ENCODE results near the gene STARD13. TPM values are rescaled to one million over a fixed set of nuclear protein-coding genes. Genes with fewer than 3 reads are reported as not detected.

STARD13 gene
- total RNA-seq, 2 donors from 2014 or later: 43.9 to 47.1 TPM

- ATAC-seq (ENCODE audit: insufficient number of reproducible peaks, low FRiP score, low read depth) (no peak), DNase-seq (ENCODE audit: low spot score) (no peak)
- Histone ChIP-seq H3K9me3 (no peaks in the 10 kb centered on the region), H3K4me3 (no peak overlapping the region), H3K27me3 (replicated peaks; ENCODE audit: insufficient read depth) (no peaks in the 10 kb centered on the region), H3K27ac (no peak overlapping the region), H3K4me1 (ENCODE audit: control insufficient read depth in 1 of 2, low read depth in 2 of 2) (no peaks in the 10 kb centered on the region), H3K36me3 (no peaks in the 10 kb centered on the region)
- TF ChIP-seq CTCF (IDR thresholded peaks at IDR 0.05): no peak
These were observed 196.2 kb downstream of the STARD13 start for GRCh38 chr13:33089311-33089710.

GRCh38 chr13:33087790-33088189 is 197.8 kb downstream of the STARD13 start:
- TF ChIP-seq CTCF (IDR thresholded peaks at IDR 0.05): no peak
- Histone ChIP-seq H3K4me3 (no peak overlapping the region), H3K27ac (no peak overlapping the region), H3K4me1 (ENCODE audit: control insufficient read depth in 1 of 2, low read depth in 2 of 2) (no peaks in the 10 kb centered on the region), H3K36me3 (no peaks in the 10 kb centered on the region), H3K9me3 (no peaks in the 10 kb centered on the region), H3K27me3 (replicated peaks; ENCODE audit: insufficient read depth) (no peaks in the 10 kb centered on the region)
- no peak for ATAC-seq (ENCODE audit: insufficient number of reproducible peaks, low FRiP score, low read depth)
- no peak for DNase-seq (ENCODE audit: low spot score)

- no peak for DNase-seq (ENCODE audit: low spot score)
- no peak for ATAC-seq (ENCODE audit: insufficient number of reproducible peaks, low FRiP score, low read depth)
- TF ChIP-seq CTCF (IDR thresholded peaks at IDR 0.05): no peak
These were observed 198.5 kb downstream of the STARD13 start for GRCh38 chr13:33087091-33087490.

GRCh38 chr13:33083054-33083453 is 202.5 kb downstream of the STARD13 start:
- no peak for ATAC-seq (ENCODE audit: insufficient number of reproducible peaks, low FRiP score, low read depth)
- no peak for DNase-seq (ENCODE audit: low spot score)
- Histone ChIP-seq H3K4me1 (ENCODE audit: control insufficient read depth in 1 of 2, low read depth in 2 of 2) (peaks cover 0 to 3% of the 10 kb centered on the region in 2 donors), H3K27ac (no peak overlapping the region), H3K36me3 (no peaks in the 10 kb centered on the region), H3K4me3 (no peak overlapping the region), H3K9me3 (no peaks in the 10 kb centered on the region), H3K27me3 (replicated peaks; ENCODE audit: insufficient read depth) (no peaks in the 10 kb centered on the region)
- TF ChIP-seq CTCF (IDR thresholded peaks at IDR 0.05): no peak

More at GRCh38 chr13:33087091-33087490, 198.5 kb downstream of the STARD13 start:
- Histone ChIP-seq H3K4me3 (no peak overlapping the region), H3K36me3 (no peaks in the 10 kb centered on the region), H3K9me3 (no peaks in the 10 kb centered on the region), H3K4me1 (ENCODE audit: control insufficient read depth in 1 of 2, low read depth in 2 of 2) (no peaks in the 10 kb centered on the region), H3K27me3 (replicated peaks; ENCODE audit: insufficient read depth) (no peaks in the 10 kb centered on the region), H3K27ac (no peak overlapping the region)

GRCh38 chr13:33081666-33082065 is 203.9 kb downstream of the STARD13 start:
- Histone ChIP-seq H3K4me3 (no peak overlapping the region), H3K9me3 (no peaks in the 10 kb centered on the region), H3K27me3 (replicated peaks; ENCODE audit: insufficient read depth) (no peaks in the 10 kb centered on the region), H3K36me3 (no peaks in the 10 kb centered on the region), H3K4me1 (ENCODE audit: control insufficient read depth in 1 of 2, low read depth in 2 of 2) (peaks cover 0 to 3% of the 10 kb centered on the region in 2 donors), H3K27ac (no peak overlapping the region)
- ATAC-seq (ENCODE audit: insufficient number of reproducible peaks, low FRiP score, low read depth) (no peak), DNase-seq (ENCODE audit: low spot score) (no peak)
- TF ChIP-seq CTCF (IDR thresholded peaks at IDR 0.05): no peak
